Spleen (tissue), 7 donors: ENCODE results near the gene ACSL1.

Experiments used
- POLR2A ChIP-seq, 3 donors: fragments of 450-650 bp; IDR thresholded peaks; one replicate each; pipeline ENCODE4 v1.5.1; 2017; ENCODE audit warnings: antibody characterized with exemption in 3 of 3, mild to moderate bottlenecking in 1 of 3
- TF ChIP-seq, protein P1 (sequence below), 11 experiments: fragments of 200-600 bp in 7 of 11; fragments of 450-650 bp in 4 of 11; sonication (generic) in 4 of 11; IDR thresholded peaks in 8 of 11; conservative IDR thresholded peaks in 3 of 11; 1 replicate in 7 of 11; 2 replicates in 4 of 11; pipeline versions ENCODE4 v1.4.0 to v1.8.0; 2016 to 2021; ENCODE audit warnings: antibody characterized with exemption in 11 of 11, inconsistent platforms in 4 of 11, mild to moderate bottlenecking in 1 of 11
- donor health status: DM: no; HTN: no; CAD: no; lungs with moderate emphysema.
- donor health status: DM: no; HTN: no; CAD: no.
- donor health status: DM: no; HTN: no; CAD: no.

DNA sequence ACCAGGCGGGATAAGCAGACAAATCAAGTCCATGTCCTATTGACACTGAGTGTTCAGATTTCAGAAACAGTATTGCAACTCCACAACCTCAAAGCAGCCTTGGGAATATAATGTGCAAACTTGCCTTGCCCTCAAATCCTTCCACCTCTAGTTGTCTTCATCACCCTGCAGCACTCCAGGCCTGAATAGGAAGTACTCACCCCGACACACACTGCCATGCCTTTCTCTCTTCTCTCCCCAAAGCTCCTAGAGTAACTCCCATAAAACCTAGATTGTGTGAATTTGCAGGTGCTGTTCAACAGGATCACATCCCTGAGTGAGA, 19.6 kb downstream of the ACSL1 start:
- TF ChIP-seq, protein P1, sequence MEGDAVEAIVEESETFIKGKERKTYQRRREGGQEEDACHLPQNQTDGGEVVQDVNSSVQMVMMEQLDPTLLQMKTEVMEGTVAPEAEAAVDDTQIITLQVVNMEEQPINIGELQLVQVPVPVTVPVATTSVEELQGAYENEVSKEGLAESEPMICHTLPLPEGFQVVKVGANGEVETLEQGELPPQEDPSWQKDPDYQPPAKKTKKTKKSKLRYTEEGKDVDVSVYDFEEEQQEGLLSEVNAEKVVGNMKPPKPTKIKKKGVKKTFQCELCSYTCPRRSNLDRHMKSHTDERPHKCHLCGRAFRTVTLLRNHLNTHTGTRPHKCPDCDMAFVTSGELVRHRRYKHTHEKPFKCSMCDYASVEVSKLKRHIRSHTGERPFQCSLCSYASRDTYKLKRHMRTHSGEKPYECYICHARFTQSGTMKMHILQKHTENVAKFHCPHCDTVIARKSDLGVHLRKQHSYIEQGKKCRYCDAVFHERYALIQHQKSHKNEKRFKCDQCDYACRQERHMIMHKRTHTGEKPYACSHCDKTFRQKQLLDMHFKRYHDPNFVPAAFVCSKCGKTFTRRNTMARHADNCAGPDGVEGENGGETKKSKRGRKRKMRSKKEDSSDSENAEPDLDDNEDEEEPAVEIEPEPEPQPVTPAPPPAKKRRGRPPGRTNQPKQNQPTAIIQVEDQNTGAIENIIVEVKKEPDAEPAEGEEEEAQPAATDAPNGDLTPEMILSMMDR (IDR thresholded peaks at IDR 0.05 in 8 of 11, conservative IDR thresholded peaks at IDR 0.05 in 3 of 11): no peak
- TF ChIP-seq POLR2A (IDR thresholded peaks at IDR 0.05): no peak
